HL-60 (cell line): ENCODE data around the gene ZNF711.
"Not testable (repeated sequence)": the region's sequence is repeated elsewhere in the genome, so short reads cannot be mapped to it uniquely, and the experiment has no call there.

ENCODE experiments used
- DNase-seq, 2 experiments: peaks; one replicate each; pipeline ENCODE4 v3.0.0-alpha.2; 2010 to 2020; ENCODE audit warnings: low read depth in 1 of 2, low spot score in 1 of 2
- H3K27ac ChIP-seq: fragments of 250-450 bp; sonication (Bioruptor Pico); replicated peaks from 2 replicates; pipeline ENCODE4 v1.5.1; 2020; ENCODE audit warnings: mild to moderate bottlenecking, moderate library complexity
- H3K27me3 ChIP-seq: fragments of 250-450 bp; sonication (Bioruptor Pico); 2 replicates; pipeline ENCODE4 v1.5.1; 2021; ENCODE audit warnings: mild to moderate bottlenecking, moderate library complexity; ENCODE audit not compliant: insufficient read depth, poor library complexity, severe bottlenecking
- H3K4me3 ChIP-seq: replicated peaks from 2 replicates; pipeline ENCODE4 v1.5.1; 2011; ENCODE audit warnings: mild to moderate bottlenecking, control low read depth, low read length; ENCODE audit not compliant: insufficient read depth
- CTCF ChIP-seq: IDR thresholded peaks from one replicate; pipeline ENCODE4 v1.5.1; 2011; ENCODE audit warnings: low read length, control low read depth, inconsistent platforms; ENCODE audit not compliant: insufficient read depth
- GABPA ChIP-seq: IDR thresholded peaks from 2 replicates; pipeline ENCODE4 v1.6.1; 2012; ENCODE audit warnings: low read depth
- POLR2AphosphoS5 ChIP-seq: IDR thresholded peaks from 2 replicates; pipeline ENCODE4 v1.6.1; 2012; ENCODE audit warnings: low read depth
- REST ChIP-seq: IDR thresholded peaks from 2 replicates; pipeline ENCODE4 v1.6.1; 2012; ENCODE audit warnings: low read depth; ENCODE audit not compliant: insufficient replicate concordance
- SPI1 ChIP-seq: IDR thresholded peaks from 2 replicates; pipeline ENCODE4 v1.6.1; 2012; ENCODE audit warnings: low read depth, mild to moderate bottlenecking, borderline replicate concordance

The ZNF711 gene

DNA sequence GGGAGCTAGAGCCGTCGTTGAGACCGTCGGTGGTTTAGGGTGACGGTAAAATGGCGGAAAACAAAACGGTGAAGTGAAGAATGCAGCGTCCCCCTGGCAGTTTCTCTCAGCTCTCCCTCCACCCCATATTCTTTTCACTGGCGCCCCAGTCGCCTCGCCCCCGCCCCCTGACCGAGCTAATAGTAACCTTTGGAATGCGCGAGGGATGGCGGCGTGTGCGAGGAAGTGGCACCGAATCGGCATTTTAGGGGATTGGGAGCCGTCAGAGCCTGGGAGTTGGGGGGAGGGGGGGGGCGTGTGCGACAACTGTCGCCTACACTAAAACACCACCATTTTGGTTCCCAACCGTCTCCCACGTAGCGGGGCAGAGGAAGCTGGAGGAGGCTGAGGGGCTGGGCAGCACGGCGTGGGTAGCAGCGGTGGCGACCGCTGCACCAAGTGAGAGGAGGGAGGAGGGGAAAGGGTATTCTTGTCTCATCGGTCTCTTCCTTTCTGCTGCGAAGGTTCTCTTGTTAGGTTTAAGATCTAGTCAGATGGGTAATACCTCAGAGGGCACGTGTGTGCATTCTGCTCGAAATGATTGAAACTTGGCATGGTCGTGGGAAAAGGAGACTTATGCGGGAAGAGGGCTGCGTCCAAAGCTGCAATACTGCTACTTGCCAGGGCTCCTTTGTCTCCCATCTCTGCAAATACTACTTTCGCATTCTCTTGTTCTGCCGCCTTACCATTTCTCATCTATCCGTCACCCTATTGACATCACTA lies 840 bp downstream of the ZNF711 start:
- Histone ChIP-seq H3K4me3 (no peak overlapping the region), H3K27me3 (peaks cover 10% of the 10 kb centered on the region), H3K27ac (no peak overlapping the region)
- DNase-seq: no peak
- no peak for TF ChIP-seq SPI1
- TF ChIP-seq GABPA: no peak
- no peak for TF ChIP-seq CTCF
- no peak for TF ChIP-seq POLR2AphosphoS5
- TF ChIP-seq REST: no peak

GRCh38 chrX:85285286-85285685 lies 41.5 kb downstream of the ZNF711 start:
- DNase-seq, H3K27me3 ChIP-seq, H3K27ac ChIP-seq, H3K4me3 ChIP-seq: not testable (repeated sequence)

GRCh38 chrX:85288992-85289723 lies 45.4 kb downstream of the ZNF711 start:
- Histone ChIP-seq H3K27me3 (no peaks in the 10 kb centered on the region), H3K4me3 (no peak overlapping the region), H3K27ac (no peak overlapping the region)
- TF ChIP-seq SPI1: no peak
- TF ChIP-seq REST: no peak
- TF ChIP-seq GABPA: no peak
- no peak for TF ChIP-seq CTCF
- TF ChIP-seq POLR2AphosphoS5: no peak
- DNase-seq: no peak

- H3K4me3 ChIP-seq: no peak overlapping the region
- H3K27me3 ChIP-seq: no peaks in the 10 kb centered on the region
- DNase-seq: no peak
- H3K27ac ChIP-seq: no peak overlapping the region
- TF ChIP-seq POLR2AphosphoS5 (no peak), REST (no peak), SPI1 (no peak), CTCF (no peak), GABPA (no peak)
These were observed 59.8 kb downstream of the ZNF711 start for GRCh38 chrX:85303544-85303943.
